Measurements from ENCODE around the gene MRPL2.

GRCh38 chr6:43082806-43083655 is 23.8 kb upstream of the MRPL2 start:
- TF ChIP-seq CTCF (IDR thresholded peaks at IDR 0.05 in 8 of 11, conservative IDR thresholded peaks at IDR 0.05 in 3 of 11) (no peak), POLR2A (IDR thresholded peaks at IDR 0.05) (no peak)
